Caki2 (cell line): ENCODE measurements around the gene EGFL7. TPM values are rescaled to one million over a fixed set of nuclear protein-coding genes. Genes with fewer than 3 reads are reported as not detected.

ENCODE experiments used
- DNase-seq: peaks from one replicate; pipeline ENCODE4 v3.0.0-alpha.2; 2015; ENCODE audit warnings: low read depth
- in situ Hi-C: cut with HindIII; loops from 2 replicates; pipeline ENCODE4 v1.10.0; 2016; ENCODE audit warnings: low sequenced_read_pairs, low pct_unique_long_range_greater_than_20kb, mixed read lengths
- total RNA-seq: library from RNA; depleted of rRNA; stranded (reverse); fragments of >200 nt; shearing (Covaris generic); gene quantifications from 2 replicates; pipeline ENCODE4 v1.2.3, GENCODE V29; 2014; ENCODE audit warnings: low replicate concordance

The EGFL7 gene
- total RNA-seq, 1 experiment from 2014 or later, result 58.6 TPM

DNA sequence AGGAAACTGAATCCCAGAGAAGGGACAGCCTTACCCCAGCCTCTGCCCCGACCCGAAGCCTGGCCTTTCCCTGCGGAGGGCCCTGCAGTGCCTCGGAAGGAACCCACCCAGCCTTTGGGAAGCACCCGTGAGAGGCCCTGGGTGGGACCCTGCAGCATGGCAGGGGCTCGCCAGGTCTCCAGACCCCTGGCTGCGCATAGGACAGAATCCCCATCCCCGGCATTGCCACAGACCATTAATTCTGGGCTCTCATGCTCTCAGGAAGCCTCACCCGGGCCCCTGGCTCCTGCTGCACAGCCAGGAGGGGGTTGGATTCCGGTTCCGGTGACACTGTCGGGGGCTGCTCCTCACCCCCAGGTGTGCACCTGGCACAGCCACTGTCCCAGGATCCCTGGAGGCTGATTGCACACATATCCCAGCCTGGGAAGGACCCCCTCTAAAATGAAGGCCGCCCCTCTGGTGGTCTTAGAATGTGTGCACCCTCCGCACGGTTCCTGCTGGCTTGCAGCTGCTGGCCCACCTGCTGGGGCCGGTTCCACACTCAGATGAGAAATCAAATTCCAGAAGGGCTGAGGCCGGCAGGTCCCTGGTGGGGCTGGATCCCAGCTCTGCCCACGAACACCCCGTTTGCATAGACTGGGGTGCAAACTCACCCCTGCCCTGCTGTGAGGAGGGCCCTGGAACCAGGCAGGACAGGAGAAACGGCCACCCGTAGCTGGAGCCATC, 4.7 kb downstream of the EGFL7 start:
- in situ Hi-C loops, result no loop called here
- DNase-seq, result no peak

DNA sequence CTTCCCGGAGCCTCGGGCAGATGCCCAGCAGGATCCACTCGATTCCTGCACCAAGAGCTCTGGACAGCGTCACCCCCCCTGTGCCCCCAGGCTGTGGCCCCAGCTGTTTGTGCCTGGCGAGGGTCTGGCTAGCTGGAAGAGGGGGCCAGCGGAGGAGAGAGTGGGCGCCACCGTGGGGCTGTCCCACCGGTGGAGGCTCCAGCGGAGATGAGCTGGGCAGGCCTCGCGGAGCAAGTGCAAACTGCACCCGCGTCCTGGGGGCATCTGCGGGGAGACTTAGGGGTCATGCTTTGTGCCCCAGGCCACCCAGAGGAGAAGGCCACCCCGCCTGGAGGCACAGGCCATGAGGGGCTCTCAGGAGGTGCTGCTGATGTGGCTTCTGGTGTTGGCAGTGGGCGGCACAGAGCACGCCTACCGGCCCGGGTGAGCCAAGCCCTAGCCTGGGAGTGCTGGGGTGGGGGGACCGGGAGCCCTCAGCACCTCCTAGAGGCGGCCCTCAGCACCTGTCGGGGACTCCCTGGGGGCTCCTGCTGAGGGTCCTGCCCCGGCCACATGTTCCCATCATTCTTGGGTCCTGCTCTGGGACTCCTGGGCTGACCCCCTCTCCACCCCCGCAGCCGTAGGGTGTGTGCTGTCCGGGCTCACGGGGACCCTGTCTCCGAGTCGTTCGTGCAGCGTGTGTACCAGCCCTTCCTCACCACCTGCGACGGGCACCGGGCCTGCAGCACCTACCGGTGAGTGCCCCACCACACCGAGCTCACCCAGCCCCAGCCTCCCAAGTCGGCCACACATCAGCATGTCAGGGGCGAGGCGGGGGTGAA, 5.4 kb downstream of the EGFL7 start:
- in situ Hi-C loops, result no loop called here
- no peak for DNase-seq

GRCh38 chr9:136668983-136669790, 6.5 kb downstream of the EGFL7 start:
- in situ Hi-C loops, result no loop called here
- DNase-seq, result peak; percentile 28

GRCh38 chr9:136669791-136670464, 7.2 kb downstream of the EGFL7 start:
- DNase-seq, result no peak
- in situ Hi-C loops, result no loop called here

- in situ Hi-C loops, result no loop called here
- no peak for DNase-seq
Measured at GRCh38 chr9:136670576-136671253, 8.0 kb downstream of the EGFL7 start.

GRCh38 chr9:136671254-136671614, 8.5 kb downstream of the EGFL7 start:
- in situ Hi-C loops, result no loop called here
- DNase-seq, result no peak

DNA sequence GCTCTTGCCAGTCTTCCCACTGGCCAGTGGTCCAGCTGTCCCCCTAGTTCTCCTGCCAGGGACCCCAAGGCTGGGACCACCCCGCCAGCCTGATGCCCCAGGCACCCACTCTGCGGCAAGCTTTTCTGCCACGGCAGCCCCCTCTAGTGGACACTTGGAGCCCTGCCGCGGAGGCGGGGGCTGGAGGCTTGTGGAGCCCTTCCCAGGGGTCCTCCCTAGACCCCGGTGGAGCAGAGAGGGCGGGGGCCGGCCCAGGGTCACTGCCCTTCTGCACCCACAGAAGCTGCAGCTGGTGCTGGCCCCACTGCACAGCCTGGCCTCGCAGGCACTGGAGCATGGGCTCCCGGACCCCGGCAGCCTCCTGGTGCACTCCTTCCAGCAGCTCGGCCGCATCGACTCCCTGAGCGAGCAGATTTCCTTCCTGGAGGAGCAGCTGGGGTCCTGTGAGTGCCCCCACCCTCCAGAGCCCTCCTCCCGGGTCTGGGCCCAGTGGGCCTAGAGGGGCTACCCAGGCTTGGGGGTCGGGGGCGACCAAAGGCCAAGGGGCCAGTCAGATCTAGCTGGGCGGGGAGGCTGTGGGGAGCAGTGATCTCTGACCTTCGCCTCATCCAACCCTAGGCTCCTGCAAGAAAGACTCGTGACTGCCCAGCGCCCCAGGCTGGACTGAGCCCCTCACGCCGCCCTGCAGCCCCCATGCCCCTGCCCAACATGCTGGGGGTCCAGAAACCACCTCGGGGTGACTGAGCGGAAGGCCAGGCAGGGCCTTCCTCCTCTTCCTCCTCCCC, 9.1 kb downstream of the EGFL7 start:
- DNase-seq, result no peak

DNA sequence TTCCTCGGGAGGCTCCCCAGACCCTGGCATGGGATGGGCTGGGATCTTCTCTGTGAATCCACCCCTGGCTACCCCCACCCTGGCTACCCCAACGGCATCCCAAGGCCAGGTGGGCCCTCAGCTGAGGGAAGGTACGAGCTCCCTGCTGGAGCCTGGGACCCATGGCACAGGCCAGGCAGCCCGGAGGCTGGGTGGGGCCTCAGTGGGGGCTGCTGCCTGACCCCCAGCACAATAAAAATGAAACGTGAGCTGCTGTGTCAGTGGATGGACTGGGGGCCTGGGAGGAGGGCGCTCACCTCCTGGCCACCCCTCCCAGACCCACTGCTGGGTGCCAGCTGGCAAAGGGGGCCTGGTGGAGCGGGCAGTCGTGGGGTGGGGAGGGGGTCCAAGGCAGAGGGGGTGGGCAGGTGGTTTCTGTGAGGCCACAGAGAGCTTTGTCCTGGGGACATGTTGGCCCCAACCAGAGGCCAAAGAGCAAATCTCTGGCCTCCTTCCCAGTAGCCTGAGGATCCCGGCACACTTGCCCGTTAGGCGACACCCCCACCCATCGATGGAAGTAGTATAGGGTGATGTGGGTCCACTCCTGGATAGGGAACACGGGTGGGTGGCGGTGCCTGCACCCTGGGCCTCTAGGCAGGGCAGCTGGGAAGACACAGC, 9.8 kb downstream of the EGFL7 start:
- in situ Hi-C loops, result no loop called here
- DNase-seq, result no peak

More for the DNA sequence above, 9.1 kb downstream of the EGFL7 start:
- in situ Hi-C loops, result no loop called here

GRCh38 chr9:136673088-136673974, 10.6 kb downstream of the EGFL7 start:
- DNase-seq, result no peak
- in situ Hi-C loops, result no loop called here

DNA sequence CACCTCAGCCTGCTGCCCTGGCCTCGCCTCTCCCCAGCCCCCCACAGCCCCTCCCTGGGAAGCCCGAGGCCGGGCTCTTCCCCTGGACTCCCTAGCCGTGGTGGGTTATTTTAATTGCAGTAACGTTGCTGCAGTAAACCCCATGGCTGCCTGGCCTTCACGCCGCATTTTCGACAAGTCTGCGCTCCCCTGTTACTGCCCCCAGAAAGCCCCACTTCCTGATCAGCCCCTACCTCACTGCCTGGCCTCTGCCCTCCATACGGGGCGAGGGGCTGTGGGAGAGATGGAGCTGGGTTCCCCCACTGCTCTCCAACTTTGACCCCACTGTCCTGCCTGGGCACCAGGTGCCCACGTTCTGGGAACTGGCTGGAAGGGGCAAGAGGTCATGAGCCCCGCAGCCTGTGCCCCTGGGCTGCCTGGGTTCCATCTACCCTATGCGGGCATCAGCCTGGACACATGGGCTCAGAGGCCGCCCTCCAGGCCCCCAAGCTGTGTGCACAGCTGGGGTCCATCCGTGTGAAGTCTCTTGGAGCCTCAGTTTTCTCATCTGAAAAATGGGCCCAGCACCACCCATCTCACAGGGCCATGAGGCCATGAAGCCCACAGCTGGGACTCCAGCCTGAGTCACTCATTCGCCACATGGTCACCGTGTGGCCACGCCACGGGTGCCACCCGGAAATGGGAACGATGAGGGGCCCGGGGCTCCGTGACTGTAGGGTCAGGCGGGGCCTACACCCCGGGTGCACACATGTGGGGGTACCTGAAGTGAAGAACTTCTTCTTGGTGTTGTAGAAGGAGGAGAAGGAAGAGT, 11.5 kb downstream of the EGFL7 start:
- no peak for DNase-seq
- in situ Hi-C loops, result no loop called here

DNA sequence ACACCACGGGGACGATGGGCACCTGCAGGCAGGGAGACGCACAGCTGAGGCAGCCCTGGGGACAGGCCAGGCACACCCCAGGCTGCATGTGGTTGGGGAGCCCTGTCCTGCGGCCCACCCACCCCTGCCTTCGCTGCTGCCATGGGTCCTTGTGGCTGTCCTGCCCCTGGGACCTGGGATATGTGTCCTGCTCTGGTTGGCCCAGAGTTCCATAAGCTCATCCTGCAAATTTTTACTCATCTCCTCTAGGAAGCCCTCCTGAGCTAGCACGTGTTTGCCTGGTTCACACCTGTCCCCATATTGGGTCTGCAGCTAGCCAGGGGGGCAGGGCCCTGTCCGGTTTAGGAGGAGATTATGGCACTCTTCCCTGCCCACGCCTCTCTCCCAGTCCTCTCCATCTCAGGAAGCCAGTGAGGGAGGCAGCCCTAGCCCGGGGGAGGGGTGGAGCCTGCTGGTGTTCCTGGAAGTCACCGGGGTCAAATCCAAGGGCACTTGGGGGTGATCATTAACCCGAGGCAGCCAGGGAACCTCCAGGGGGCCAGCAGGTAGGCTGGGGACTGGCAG, 12.2 kb downstream of the EGFL7 start:
- DNase-seq, result no peak
- in situ Hi-C loops, result no loop called here

GRCh38 chr9:136675477-136676296, 13.0 kb downstream of the EGFL7 start:
- no peak for DNase-seq
- in situ Hi-C loops, result no loop called here

- in situ Hi-C loops, result no loop called here
- DNase-seq, result no peak
Measured at GRCh38 chr9:136676297-136676794, 13.6 kb downstream of the EGFL7 start.
